ENCODE results near the gene ABTB2. TPM values are rescaled to one million over a fixed set of nuclear protein-coding genes. Genes with fewer than 3 reads are reported as not detected.
A peak's percentile ranks its signal among the peaks of the same experiment; 100 is the strongest.

The ABTB2 gene
- total and polyA plus RNA-seq, 2 of the 8 experiments (the other 6 are each of a cell fraction or from before 2014, with no cell fraction given), result 7.7 to 10.2 TPM

DNA sequence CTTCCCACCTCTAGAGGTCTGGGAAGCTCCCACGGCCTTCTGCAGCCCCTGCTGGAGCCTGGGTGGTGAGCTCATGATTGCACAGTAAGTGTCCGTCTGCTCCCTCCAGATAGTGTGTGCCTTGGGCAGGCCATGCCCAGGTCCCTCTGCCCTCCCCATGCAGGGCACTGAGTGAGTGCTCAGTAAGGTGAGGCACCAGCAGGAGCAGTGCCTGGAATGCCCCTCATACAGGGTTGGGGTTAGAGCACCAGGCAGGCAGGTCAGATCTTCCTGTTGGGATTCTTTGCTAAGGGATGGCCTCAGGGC, 202.1 kb downstream of the ABTB2 start:
- Histone ChIP-seq H3K4me3 (ENCODE audit: extremely low read depth in 1 of 4, insufficient read depth in 2 of 4, low read depth in 3 of 4, low read length in 4 of 4) (no peak overlapping the region), H3K9ac (replicated peaks in 1 of 4; ENCODE audit: extremely low read depth in 1 of 4, low read depth in 3 of 4, low read length in 3 of 4) (no peak overlapping the region), H3K9me3 (ENCODE audit: insufficient read depth in 2 of 2, low read depth in 1 of 2, low read length in 1 of 2) (no peaks in the 10 kb centered on the region), H4K8ac (ENCODE audit: extremely low read depth, insufficient read depth, low read length) (no peak overlapping the region), H3K79me1 (ENCODE audit: low read depth, low read length) (no peaks in the 10 kb centered on the region), H2BK120ac (replicated peaks; ENCODE audit: low read depth, low read length) (no peak overlapping the region), H3K23me2 (ENCODE audit: low read depth, low read length) (no peaks in the 10 kb centered on the region), H3K79me2 (ENCODE audit: control insufficient read depth in 1 of 2, insufficient read depth in 2 of 2, low read length in 2 of 2) (no peaks in the 10 kb centered on the region), H3K18ac (ENCODE audit: extremely low read depth, low read length) (no peak overlapping the region), H3K56ac (replicated peaks; ENCODE audit: insufficient read length, low read depth, low read length) (no peak overlapping the region), H2AK5ac (ENCODE audit: low read depth, low read length) (no peak overlapping the region), H2BK5ac (ENCODE audit: low read depth, low read length) (no peak overlapping the region), H3K4me2 (ENCODE audit: insufficient read depth in 1 of 2, low read depth in 2 of 2, low read length in 2 of 2) (no peak overlapping the region), H2AFZ (ENCODE audit: low read length) (no peak overlapping the region), H2BK20ac (ENCODE audit: low read length) (no peak overlapping the region), H3K27ac (ENCODE audit: low read depth, low read length) (no peak overlapping the region), H2BK15ac (ENCODE audit: low read length) (no peak overlapping the region), H4K5ac (ENCODE audit: insufficient read length, low read depth, low read length) (no peak overlapping the region), H3K4ac (replicated peaks; ENCODE audit: insufficient read length, low read depth, low read length) (no peak overlapping the region), H3K36me3 (ENCODE audit: control insufficient read depth in 2 of 4, insufficient read depth in 4 of 4, low read length in 3 of 4) (peaks cover 0 to 3% (median 1%) of the 10 kb centered on the region in 4 experiments; a peak in 1 of 8 replicates), H3K27me3 (replicated peaks in 1 of 4; ENCODE audit: control insufficient read depth in 3 of 4, extremely low read depth in 1 of 4, insufficient read depth in 3 of 4, low read length in 3 of 4) (no peaks in the 10 kb centered on the region), H2BK12ac (ENCODE audit: low read depth, low read length) (no peak overlapping the region), H4K20me1 (replicated peaks in 1 of 2; ENCODE audit: control insufficient read depth in 1 of 2, insufficient read depth in 2 of 2, low read length in 2 of 2) (peaks cover 11 to 21% of the 10 kb centered on the region in 2 experiments), H4K91ac (replicated peaks; ENCODE audit: insufficient read length, low read length) (no peak overlapping the region), H3K14ac (ENCODE audit: insufficient read length) (no peak overlapping the region), H3K23ac (ENCODE audit: insufficient read length) (no peak overlapping the region), H3K4me1 (replicated peaks in 1 of 4; ENCODE audit: control insufficient read depth in 3 of 4, insufficient read depth in 4 of 4, low read length in 3 of 4) (no peaks in the 10 kb centered on the region)
- CTCF ChIA-PET (ENCODE audit: partially characterized antibody), result interaction anchor here (0.6 to 11.3 kb wide), 5 partner anchors 8 to 347 kb away, joined by 3 to 89 read pairs (median 4); no protein-coding TSS in a partner anchor
- POLR2A ChIA-PET (ENCODE audit: partially characterized antibody), result interaction anchor here (1.1 to 1.6 kb wide), 2 partner anchors 15 to 32 kb away, joined by 3 read pairs; no protein-coding TSS in a partner anchor
- FAIRE-seq (no peak), DNase-seq (ENCODE audit: low read depth in 1 of 2, low spot score in 2 of 2) (no peak)
- WGBS, 2 experiments (ENCODE audit: extremely low coverage in 1 of 2, insufficient coverage in 1 of 2, insufficient read length in 1 of 2, insufficient replicate concordance in 2 of 2, low coverage in 1 of 2, low lambda C conversion rate in 2 of 2, missing lambda C conversion rate in 1 of 2), result 81% methylated on average over 2 of the region's 2 CpGs; no CpG with 5 or more reads in 1 of the 2 experiments
- no peak for TF ChIP-seq TEAD4 (IDR thresholded peaks at IDR 0.05; ENCODE audit: low read depth, low read length)
- TF ChIP-seq POLR2AphosphoS5 (IDR thresholded peaks at IDR 0.05; ENCODE audit: low read depth, low read length), result 0 out of 2 replicates have a peak, but pooled peaks have one; percentile 25
- no peak for TF ChIP-seq CHD1 (IDR thresholded peaks at IDR 0.05; ENCODE audit: low read depth, low read length)
